SK-N-SH treated with all-trans-retinoic acid at 6 μM for 48 hours (cell line): ENCODE results near the gene HIF3A.

Experiments used
- CREB5 ChIP-seq: fragments of 250-450 bp; sonication (Bioruptor Pico); IDR thresholded peaks from 2 replicates; pipeline ENCODE4 v1.5.1; 2020; ENCODE audit warnings: low read depth, mild to moderate bottlenecking, moderate library complexity
- GLIS3 ChIP-seq: fragments of 250-450 bp; sonication (Bioruptor Pico); IDR thresholded peaks from 2 replicates; pipeline ENCODE4 v1.5.0; 2020; ENCODE audit warnings: mild to moderate bottlenecking, moderate library complexity
- PATZ1 ChIP-seq: fragments of 250-450 bp; sonication (Bioruptor Pico); IDR thresholded peaks from 2 replicates; pipeline ENCODE4 v1.8.0; 2020; ENCODE audit warnings: mild to moderate bottlenecking, moderate library complexity, borderline replicate concordance
- ZC3H10 ChIP-seq: fragments of 250-450 bp; sonication (Bioruptor Pico); IDR thresholded peaks from 2 replicates; pipeline ENCODE4 v1.5.1; 2021; ENCODE audit warnings: mild to moderate bottlenecking, moderate library complexity

- TF ChIP-seq ZC3H10 (no peak), GLIS3 (CRISPR knock-in tag) (no peak), PATZ1 (CRISPR knock-in tag) (no peak), CREB5 (CRISPR knock-in tag) (no peak)
Measured at GRCh38 chr19:46295401-46296201, 1.2 kb upstream of the HIF3A start.
